Measurements from ENCODE around the gene ZNF343.

The ZNF343 gene

DNA sequence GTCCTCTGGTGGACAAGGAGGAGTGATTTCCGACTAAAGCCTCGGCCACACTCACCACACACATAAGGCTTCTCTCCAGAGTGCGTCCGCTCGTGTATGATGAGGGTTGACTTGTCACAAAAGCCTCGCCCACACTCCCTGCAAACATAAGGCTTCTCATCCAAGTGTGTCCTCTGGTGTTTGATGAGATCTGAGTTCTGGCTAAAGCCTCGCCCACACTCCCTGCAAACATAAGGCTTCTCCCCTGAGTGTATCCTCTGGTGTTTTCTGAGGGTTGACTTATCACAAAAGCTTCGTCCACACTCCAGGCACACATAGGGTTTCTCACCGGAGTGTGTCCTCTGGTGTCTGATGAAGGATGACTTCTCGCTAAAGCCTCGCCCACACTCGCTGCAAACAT is 25.2 kb downstream of the ZNF343 start:
- H3K4me3 ChIP-seq (replicated peaks; ENCODE audit: low read depth, low read length) = no peak overlapping the region
- TF ChIP-seq CTCF (IDR thresholded peaks at IDR 0.05; ENCODE audit: low read length, missing control alignments) = no peak
- DNase-seq (ENCODE audit: low read depth) = no peak

GRCh38 chr20:2480381-2480780 is 28.3 kb downstream of the ZNF343 start:
- DNase-seq (ENCODE audit: low read depth) = no peak
- TF ChIP-seq CTCF (IDR thresholded peaks at IDR 0.05; ENCODE audit: low read length, missing control alignments) = no peak
- H3K4me3 ChIP-seq (replicated peaks; ENCODE audit: low read depth, low read length) = no peak overlapping the region

GRCh38 chr20:2476742-2477615 is 31.7 kb downstream of the ZNF343 start:
- no peak overlapping the region for H3K4me3 ChIP-seq (replicated peaks; ENCODE audit: low read depth, low read length)
- TF ChIP-seq CTCF (IDR thresholded peaks at IDR 0.05; ENCODE audit: low read length, missing control alignments) = no peak
- DNase-seq (ENCODE audit: low read depth) = no peak

- TF ChIP-seq CTCF (IDR thresholded peaks at IDR 0.05; ENCODE audit: low read length, missing control alignments) = no peak
- DNase-seq (ENCODE audit: low read depth) = no peak
These were observed 32.6 kb downstream of the ZNF343 start for GRCh38 chr20:2475850-2476741.

DNA sequence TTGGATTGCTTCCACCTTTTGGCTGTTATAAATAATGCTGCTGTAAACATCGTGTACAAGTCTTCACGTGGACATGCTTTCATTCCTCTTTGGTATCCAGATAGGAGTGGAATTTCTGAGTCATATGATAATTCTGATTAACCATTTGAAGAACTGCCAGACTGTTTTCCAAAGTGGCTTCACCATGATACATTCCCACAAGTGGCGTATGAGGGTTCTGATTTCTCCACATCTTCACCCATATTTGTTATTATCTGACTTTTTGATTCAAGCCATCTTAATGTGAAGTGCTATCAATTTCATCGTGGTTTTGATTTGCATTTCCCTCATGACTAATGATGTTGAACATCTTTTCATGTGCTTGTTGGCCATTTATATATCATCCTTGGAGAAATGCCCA is 35.2 kb downstream of the ZNF343 start:
- TF ChIP-seq CTCF (IDR thresholded peaks at IDR 0.05; ENCODE audit: low read length, missing control alignments) = no peak
- DNase-seq (ENCODE audit: low read depth) = peak; percentile 88

More at GRCh38 chr20:2475850-2476741, 32.6 kb downstream of the ZNF343 start:
- no peak overlapping the region for H3K4me3 ChIP-seq (replicated peaks; ENCODE audit: low read depth, low read length)

GRCh38 chr20:2470423-2471193 is 38.1 kb downstream of the ZNF343 start, which contains the start of gene SNRPB:
SNRPB (minus strand) TSS chr20:2470789; CDS start chr20:2470690, 99 bp downstream.
- TF ChIP-seq CTCF (IDR thresholded peaks at IDR 0.05; ENCODE audit: low read length, missing control alignments) = no peak
- DNase-seq (ENCODE audit: low read depth) = peak; percentile 100
- peak within 1 kb of the TSS; percentile 86 for H3K4me3 ChIP-seq (replicated peaks; ENCODE audit: low read depth, low read length)

More for the DNA sequence above, 35.2 kb downstream of the ZNF343 start:
- H3K4me3 ChIP-seq (replicated peaks; ENCODE audit: low read depth, low read length) = no peak overlapping the region
